HG03135 (cell line): ENCODE data around the gene LRRC4C.

Source experiments
- ATAC-seq: cut with Tn5 transposase; IDR thresholded peaks from one replicate; pipeline ENCODE4 v1.9.1; 2021; ENCODE audit warnings: mild to moderate bottlenecking, moderate library complexity; ENCODE audit not compliant: unreplicated experiment

Gene LRRC4C

GRCh38 chr11:40388097-40388818, 1071.2 kb downstream of the LRRC4C start:
- ATAC-seq: no peak

GRCh38 chr11:40387240-40387980, 1072.0 kb downstream of the LRRC4C start:
- no peak for ATAC-seq

GRCh38 chr11:40384991-40385390, 1074.5 kb downstream of the LRRC4C start:
- ATAC-seq: no peak

- no peak for ATAC-seq
Observed at GRCh38 chr11:40381481-40381880, 1078.0 kb downstream of the LRRC4C start.

- no peak for ATAC-seq
Observed at GRCh38 chr11:40380835-40381234, 1078.6 kb downstream of the LRRC4C start.

GRCh38 chr11:40376331-40376730, 1083.1 kb downstream of the LRRC4C start:
- ATAC-seq: no peak

- no peak for ATAC-seq
Observed at GRCh38 chr11:40370821-40371616, 1088.4 kb downstream of the LRRC4C start.

- ATAC-seq: no peak
Observed at GRCh38 chr11:40360206-40360798, 1099.2 kb downstream of the LRRC4C start.

GRCh38 chr11:40354121-40354520, 1105.3 kb downstream of the LRRC4C start:
- ATAC-seq: no peak

- no peak for ATAC-seq
Observed at GRCh38 chr11:40340911-40341310, 1118.5 kb downstream of the LRRC4C start.

GRCh38 chr11:40338739-40339138, 1120.7 kb downstream of the LRRC4C start:
- ATAC-seq: no peak

- ATAC-seq: no peak
Observed at GRCh38 chr11:40338062-40338461, 1121.4 kb downstream of the LRRC4C start.

- no peak for ATAC-seq
Observed at GRCh38 chr11:40337118-40337517, 1122.3 kb downstream of the LRRC4C start.

- no peak for ATAC-seq
Observed at GRCh38 chr11:40328890-40329614, 1130.4 kb downstream of the LRRC4C start.

GRCh38 chr11:40323241-40323640, 1136.2 kb downstream of the LRRC4C start:
- ATAC-seq: no peak

- no peak for ATAC-seq
Observed at GRCh38 chr11:40321537-40321936, 1137.9 kb downstream of the LRRC4C start.

GRCh38 chr11:40316171-40316570, 1143.3 kb downstream of the LRRC4C start:
- ATAC-seq: no peak

- ATAC-seq: no peak
Observed at GRCh38 chr11:40315122-40315521, 1144.3 kb downstream of the LRRC4C start.

GRCh38 chr11:40314327-40314726, 1145.1 kb downstream of the LRRC4C start:
- no peak for ATAC-seq

GRCh38 chr11:40306938-40307548, 1152.4 kb downstream of the LRRC4C start:
- ATAC-seq: peak; percentile 70
